C1 segment of cervical spinal cord (tissue), 14 donors: ENCODE data around the gene FBXL15.

ENCODE experiments used
- DNase-seq, 14 donors: peaks; one replicate each; lab custom pipeline; 2025; lab: John Stamatoyannopoulos, UW

Gene FBXL15

DNA sequence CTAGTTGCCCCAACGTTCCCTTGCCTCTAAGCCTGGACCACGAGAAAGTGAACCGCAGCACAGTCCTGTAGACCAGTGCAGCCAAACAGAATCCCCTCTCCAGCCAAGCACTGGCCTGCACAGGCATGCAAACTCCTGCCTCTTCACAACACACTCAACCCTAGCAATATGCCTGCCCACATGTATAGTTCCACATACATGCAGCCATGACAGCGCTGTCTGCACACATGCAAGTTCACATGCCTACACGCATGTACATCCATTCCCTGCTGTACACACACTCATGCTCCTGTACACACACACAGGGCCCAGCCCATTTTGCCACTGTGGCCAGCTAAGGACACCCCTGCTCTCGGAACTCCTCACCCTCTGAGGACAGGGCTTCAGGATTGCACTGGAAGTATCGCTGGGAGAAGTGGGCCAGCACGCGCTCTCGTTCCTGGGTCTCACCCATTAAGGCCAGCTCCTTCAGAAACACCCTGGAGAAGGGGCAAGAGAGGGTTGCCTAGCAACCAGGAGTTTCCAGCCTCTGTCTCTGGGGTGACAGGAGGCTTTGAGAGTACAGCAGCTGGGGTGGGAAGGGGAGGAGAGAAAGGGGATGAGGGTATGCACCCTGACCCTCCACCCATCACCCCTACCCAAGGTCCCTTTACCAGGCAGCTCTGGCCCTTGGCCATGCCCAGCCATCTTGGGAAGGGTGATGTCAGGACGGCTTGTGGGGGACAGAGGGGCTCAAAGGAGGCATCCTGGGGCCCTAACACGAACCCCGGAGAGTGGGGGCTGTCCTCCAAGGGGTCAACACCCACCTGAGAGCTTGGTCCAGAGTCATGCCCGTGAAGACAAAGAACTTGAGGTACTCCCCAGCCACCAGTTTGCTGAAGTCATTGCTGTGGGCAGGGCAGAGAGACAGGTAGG, 9.0 kb upstream of the FBXL15 start:
- DNase-seq = no peak

DNA sequence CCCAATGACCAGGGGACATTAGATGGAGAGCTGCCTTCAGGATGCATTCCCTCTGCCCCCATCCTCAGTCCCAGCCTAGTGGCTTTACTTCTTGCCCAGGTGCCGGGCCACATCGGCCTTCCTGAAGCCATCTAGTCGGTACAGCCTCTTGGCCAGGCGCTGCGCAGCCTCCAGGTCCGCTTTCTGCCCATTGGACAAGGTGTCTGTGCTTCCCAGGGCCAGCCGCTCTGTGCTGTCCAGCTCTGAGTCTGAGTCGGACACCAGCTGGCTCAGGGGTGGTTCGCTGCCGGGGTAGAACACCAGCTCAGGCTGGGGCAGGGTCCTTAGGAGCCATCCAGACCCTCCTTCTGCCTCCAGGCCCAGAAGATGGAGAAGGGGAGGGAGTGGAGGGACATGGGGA, 8.3 kb upstream of the FBXL15 start:
- no peak for DNase-seq

DNA sequence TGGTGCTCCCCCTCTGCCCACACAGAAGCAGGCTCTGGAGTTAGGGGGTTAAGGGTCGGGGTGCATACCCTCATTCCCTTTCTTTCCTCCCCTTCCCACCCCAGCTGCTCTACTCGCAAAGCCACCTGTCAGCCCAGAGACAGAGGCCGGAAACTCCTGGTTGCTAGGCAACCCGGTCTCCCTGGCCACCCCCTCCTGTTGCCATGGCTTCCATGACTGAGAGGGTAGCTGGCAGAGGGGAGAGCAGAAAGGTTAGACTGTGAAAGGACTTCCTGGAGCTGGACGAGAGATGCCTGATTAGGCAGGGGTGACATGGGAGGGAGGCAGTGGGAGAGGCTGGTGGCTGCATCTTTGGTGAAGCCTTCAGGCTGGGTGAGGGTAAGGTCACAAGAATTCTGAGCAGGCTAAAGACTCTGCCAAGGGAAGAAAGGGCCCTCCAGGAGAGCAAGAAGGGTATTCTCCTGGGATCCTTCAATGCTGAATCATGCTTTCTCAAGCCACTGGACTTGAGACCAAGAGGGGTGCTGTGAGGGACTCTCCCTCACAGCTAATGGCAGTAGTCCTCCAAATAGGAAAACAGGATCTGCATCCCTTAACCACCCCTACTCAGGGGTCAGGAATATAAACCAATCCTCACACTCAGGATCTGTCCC, 7.5 kb upstream of the FBXL15 start:
- DNase-seq = peak in 2 of 14 donors; percentile 15 to 55

- DNase-seq = no peak
Observed at GRCh38 chr10:102413806-102414561, 6.7 kb upstream of the FBXL15 start.

DNA sequence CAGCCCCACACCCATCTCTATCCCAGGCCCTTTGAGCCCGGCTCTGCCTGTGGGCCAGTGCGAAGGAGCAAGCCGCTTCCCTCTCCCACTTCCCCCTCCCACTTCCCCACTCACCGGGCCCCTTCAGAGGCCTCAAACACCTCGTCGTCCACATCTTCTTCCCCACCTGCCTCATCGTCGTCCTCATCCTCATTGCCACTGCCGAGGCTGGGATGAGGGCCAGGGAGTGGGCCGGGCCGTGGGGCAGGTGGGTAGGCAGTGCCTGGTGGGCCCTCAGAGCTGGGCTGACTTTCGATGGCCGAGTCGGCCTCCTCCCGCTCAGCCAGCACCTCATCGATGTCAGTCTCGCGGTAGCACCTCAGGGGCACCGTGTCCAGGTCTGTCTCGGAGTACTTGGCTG, 5.9 kb upstream of the FBXL15 start:
- no peak for DNase-seq

DNA sequence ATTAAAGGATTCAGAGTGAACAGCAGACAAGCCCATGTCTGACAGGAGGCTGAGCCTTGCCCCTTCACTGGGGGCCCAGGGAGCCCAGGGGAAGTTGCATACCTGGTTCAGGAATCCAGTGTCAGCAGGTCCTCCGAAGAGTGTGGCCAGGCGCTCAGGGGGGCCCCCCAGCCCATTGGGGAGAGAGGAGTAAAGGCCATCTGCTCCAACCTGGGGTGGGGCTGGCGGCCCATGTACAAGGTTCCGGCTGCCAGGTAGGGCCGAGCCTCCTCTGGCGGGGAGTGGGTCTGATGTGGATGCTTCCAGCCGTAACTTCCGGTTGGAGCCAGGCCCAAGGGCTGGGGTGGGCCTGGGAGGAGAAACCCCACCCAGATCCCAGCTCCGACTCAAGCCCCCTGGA, 4.4 kb upstream of the FBXL15 start:
- DNase-seq = no peak

DNA sequence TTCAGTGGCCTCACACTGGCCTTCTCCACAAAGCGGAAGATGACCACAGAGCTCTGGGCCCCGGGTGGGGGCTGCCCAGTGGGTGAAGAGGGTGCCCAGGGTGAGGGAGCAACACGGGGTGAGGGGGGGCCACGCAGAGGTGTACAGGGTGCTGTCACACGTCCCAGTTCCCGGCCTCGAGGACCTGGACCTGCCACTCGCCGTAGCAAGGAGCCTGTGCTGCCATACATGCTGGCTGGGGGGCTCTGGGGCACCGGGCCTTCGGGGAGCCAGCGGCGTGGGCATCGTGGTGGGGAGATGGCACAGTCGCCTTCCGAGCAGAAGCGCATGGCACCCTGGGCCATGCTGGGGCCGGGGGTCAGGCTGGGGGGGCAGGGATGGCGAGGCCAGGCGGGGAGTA, 3.9 kb upstream of the FBXL15 start:
- no peak for DNase-seq

DNA sequence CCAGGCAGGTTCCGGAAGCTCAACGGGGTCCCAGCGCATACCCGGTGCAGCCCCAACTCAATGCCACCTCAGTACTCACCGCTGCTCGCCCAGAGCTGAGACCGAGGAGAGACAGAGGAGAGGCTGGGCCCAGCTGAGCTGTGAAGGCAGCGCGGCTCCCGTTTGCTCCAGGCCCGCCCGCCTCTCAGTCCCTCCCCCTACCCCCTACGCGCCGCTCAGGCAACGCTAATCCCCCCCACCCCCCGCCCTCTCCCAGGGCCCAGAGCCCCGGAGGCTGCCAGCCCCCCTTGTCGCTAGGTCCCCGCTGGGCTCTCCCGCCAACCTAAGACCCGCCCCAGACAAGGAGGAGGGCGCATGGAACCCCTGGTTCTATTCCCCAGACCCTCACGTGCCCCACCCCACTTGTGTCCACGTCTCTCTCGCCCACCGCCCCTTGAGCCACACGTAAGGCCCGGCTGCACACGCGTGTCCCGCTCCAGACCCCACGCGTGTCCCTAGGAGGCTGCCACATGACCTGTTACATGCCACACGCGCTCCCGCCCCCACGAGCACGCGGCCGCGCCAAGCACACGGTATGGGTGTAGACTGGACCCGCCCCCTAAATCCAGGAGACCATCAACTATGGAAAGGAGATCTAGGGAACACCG, 1.9 kb upstream of the FBXL15 start, which contains the start of gene PSD:
Gene PSD, minus strand, starts transcription at position 164 of the 647 bp plus-strand sequence. CDS start 1,747 bp downstream, outside the sequence.
- peak in 1 of 14 donors; percentile 42 for DNase-seq

- peak in 13 of 14 donors; percentile 11 to 79 (median 50) for DNase-seq
Observed at GRCh38 chr10:102419269-102420180, 1.1 kb upstream of the FBXL15 start.

GRCh38 chr10:102420181-102420713, 389 bp upstream of the FBXL15 start:
- no peak for DNase-seq

- peak in 3 of 14 donors; percentile 44 to 54 (median 52) for DNase-seq
Observed at GRCh38 chr10:102421507-102421756, 796 bp downstream of the FBXL15 start.

GRCh38 chr10:102421757-102422512, 1.3 kb downstream of the FBXL15 start:
- peak in 2 of 14 donors; percentile 21 to 51 for DNase-seq

- DNase-seq = peak in 11 of 14 donors; percentile 27 to 72 (median 41)
Observed at GRCh38 chr10:102422545-102423129, 2.0 kb downstream of the FBXL15 start.

DNA sequence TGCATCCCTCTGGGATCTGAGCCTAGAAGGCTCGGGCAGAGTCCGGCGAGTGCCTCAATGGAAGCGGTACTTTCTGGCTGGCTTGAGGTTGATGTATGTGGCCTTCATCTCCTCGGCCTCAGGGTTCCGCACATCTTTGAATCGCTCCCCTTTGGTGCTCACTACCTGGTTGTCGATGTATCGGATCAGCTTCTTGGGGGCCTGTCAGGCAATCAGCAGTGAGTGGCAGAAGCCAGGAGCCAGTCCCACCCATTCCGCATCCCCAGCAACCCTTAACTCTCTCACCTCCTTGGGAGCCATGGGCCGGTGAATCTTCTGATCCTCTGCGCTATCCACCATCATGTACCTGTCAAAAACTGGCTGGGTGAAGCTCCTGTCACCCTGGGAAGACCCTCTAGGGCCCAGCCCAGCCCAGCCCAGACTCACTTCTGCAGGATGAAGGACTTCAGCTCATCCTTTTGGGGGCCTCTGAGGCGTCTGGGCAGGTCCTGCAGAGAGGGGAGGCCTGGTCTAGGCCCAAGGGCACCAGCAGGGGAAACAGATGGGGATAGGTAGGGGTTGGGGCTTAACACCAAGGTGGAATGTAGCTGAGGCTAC, 2.8 kb downstream of the FBXL15 start:
- no peak for DNase-seq

DNA sequence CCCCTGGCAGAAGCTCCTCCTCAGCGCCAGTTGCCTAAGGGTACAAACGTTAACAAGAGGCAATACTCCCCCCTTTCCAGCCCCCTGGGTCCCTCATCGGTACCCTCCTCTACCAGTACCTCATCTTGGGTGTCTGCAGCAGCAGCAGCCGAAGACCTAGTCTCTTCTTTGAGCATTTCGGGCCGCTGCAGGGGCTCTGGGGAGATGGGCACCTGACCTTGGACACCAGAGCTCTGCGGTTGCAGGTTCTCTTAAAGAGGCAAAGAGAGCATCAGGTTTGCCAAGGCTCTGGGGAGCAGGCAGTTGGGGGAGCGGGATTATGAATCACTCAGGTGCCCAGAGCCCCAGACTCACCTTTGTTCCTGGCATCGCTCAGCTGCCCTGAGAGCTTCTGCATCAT, 3.5 kb downstream of the FBXL15 start:
- DNase-seq = no peak

DNA sequence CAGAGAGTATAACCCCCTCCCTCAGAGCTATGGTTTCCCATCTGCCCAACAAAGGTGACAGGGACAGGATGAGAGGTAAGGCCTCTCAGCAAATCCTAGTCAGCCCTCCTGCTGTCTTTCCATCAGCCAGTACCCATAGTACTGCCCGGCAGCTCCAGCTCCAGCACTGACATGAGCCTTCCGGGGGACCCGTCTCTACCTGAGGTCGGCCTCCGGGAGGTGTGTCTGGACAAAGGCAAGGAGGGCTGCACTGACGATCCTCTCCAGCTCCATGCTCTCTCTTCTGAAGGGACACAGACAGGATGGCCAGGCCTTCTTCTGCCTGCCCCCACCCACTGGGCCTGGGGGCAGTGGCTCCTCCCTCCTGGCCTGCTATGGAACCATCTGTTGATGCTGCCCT, 4.3 kb downstream of the FBXL15 start:
- DNase-seq = no peak

DNA sequence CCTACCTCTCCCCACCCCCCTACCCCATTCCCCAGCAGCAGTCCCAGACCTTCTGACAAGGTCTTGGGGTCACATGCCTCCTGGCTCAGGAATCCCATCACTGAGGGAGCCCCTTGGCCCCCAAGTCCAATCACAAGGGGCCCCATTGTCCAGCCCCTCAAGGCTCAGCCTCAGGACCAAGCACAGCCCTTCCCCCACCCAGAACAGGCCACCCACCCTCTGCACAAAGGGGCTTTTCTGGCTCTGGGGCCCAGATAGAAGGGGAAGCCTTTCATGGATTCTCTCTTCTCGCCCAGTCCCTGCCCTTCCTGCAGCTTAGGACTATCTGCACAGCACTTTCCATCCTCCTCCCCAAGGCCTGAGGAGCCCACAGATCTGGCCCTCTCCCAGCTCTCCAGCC, 4.8 kb downstream of the FBXL15 start:
- DNase-seq = no peak

DNA sequence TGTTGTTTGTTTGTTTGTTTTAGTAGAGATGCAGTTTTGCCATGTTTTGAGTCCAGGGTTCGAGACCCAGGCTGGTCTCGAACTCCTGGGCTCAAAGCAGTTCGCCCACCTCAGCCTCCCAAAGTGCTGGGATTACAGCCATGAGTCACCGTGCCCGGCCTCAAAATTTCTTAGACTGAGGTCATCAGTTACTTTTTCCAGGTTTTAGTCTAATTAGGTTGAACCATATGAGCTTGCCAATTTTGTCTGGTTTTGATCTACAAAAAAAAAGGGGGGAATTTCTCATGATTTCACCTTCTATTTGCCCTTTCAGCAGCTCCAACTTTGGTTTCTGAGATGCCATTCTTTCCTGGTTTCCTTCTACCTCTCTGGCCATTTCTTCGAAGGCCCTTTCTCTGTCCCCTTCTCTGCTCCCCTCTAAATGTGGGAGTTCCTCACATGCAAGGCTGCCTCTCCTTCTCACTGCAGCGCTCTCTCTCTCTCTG, 6.2 kb downstream of the FBXL15 start:
- no peak for DNase-seq

DNA sequence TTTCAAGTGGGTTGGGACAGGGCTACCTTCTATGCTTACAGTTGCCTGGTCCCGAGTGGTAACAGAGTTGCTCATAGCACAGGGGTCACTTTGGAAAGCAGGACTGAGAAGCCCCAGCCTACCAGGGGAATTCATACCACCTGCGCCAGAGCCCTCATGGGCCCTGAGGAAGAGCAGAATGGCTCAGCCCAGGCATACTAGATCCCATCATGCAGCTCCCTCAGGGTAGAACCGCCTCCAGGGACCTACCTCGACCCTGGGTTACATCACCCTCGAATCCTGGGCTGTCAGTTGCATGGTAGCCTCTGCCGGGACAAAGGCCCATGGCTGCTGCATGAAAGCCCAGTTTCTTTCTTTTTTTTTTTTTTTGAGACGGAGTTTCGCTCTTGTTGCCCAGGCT, 8.8 kb downstream of the FBXL15 start:
- no peak for DNase-seq
